ENCODE data around the gene PLA2G12A.

PLA2G12A gene

DNA sequence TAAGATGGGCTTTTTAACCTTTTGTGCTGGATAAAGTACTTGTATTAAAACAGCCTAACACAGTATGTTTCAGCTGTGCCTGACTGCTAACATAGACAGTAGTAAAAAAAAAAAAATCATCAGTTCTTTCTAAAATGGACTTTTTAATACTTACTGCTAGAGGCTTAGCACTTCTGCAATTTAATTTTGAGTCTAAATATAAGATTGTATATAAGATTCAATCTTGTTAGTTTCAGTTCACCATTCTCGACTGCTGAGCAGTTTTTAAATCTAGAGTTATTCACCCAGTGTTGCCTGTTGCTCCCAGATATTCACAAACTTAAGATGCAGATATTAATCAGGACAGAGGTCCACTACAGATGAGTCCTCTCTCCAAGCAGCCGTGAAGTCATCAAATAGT, 6.8 kb downstream of the PLA2G12A start:
- TF ChIP-seq, protein P1, sequence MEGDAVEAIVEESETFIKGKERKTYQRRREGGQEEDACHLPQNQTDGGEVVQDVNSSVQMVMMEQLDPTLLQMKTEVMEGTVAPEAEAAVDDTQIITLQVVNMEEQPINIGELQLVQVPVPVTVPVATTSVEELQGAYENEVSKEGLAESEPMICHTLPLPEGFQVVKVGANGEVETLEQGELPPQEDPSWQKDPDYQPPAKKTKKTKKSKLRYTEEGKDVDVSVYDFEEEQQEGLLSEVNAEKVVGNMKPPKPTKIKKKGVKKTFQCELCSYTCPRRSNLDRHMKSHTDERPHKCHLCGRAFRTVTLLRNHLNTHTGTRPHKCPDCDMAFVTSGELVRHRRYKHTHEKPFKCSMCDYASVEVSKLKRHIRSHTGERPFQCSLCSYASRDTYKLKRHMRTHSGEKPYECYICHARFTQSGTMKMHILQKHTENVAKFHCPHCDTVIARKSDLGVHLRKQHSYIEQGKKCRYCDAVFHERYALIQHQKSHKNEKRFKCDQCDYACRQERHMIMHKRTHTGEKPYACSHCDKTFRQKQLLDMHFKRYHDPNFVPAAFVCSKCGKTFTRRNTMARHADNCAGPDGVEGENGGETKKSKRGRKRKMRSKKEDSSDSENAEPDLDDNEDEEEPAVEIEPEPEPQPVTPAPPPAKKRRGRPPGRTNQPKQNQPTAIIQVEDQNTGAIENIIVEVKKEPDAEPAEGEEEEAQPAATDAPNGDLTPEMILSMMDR (conservative IDR thresholded peaks at IDR 0.05): no peak
- no peak overlapping the region for H3K27ac ChIP-seq

DNA sequence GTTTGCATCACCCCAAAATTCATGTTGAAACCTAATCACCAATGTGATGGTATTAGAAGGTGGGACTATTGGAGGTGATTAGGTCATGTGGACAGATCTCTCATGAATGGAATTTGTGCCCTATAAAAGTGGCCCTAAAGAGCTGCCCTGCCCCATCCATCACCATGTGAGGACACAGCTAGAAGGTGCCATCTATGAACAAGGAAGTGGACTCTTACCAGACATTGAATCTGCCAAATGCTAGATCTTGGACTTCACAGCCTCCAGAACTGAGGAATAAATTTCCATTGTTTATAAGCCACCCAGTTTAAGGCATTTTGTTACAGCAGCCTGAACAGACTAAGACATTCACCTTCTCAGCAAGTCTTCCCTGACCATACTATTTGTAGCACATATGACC, 7.5 kb downstream of the PLA2G12A start:
- TF ChIP-seq, protein P1 (conservative IDR thresholded peaks at IDR 0.05): no peak
- no peak overlapping the region for H3K27ac ChIP-seq

DNA sequence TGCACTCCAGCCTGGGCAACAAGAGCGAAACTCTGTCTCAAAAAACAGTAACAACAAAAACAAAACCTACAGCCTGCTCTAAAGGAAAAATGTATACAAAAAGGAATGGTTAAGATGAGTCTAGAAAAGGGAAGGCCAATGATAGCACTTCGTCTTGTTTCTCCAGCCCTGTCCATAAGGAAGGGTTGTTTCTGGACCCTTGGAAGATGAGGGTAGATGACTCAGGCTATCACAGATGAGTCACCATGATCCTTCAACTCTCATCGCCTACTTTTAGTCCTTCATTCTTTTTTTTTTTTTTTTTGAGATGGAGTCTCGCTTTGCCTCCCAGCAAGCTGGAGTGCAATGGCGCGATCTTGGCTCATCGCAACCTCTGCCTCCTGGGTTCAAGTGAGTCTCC, 8.8 kb downstream of the PLA2G12A start:
- H3K27ac ChIP-seq: no peak overlapping the region
- TF ChIP-seq, protein P1 (conservative IDR thresholded peaks at IDR 0.05): no peak

DNA sequence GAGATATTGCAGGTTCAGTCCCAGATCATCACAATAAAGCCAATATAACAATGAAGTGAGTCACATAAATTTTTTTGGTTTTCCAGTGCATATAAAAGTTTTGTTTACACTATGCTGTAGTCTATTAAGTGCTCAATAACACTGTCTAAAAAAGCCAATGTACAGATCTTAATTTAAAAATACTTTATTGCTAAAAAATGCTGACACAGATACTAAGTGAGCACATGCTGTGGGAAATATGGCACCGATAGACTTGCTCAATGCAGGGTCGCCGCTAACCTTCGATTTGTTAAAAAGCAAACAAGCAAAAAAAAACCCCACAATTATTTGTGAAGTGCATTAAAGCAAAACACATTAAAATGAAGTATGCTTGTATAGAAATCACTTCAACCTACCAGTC, 10.3 kb downstream of the PLA2G12A start:
- H3K27ac ChIP-seq: no peak overlapping the region
- TF ChIP-seq, protein P1 (conservative IDR thresholded peaks at IDR 0.05): no peak

DNA sequence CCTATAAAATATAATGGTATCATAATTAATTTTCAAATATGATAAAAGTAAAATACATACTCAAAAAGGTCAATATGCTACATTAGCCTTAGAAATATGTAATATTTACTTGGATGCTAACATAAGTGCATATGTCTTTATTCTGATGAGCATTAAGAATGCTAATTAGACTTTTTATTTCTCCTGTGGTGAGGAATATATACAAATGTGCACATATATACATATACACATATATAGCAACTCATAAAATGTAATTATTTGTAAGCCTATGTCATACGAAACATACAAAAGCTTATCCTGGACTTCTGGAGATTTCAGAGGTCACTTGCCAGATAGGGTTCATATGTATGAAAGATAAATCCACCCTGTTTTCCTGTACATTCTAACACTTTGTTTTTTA, 11.1 kb downstream of the PLA2G12A start:
- no peak overlapping the region for H3K27ac ChIP-seq
- TF ChIP-seq, protein P1 (conservative IDR thresholded peaks at IDR 0.05): no peak

DNA sequence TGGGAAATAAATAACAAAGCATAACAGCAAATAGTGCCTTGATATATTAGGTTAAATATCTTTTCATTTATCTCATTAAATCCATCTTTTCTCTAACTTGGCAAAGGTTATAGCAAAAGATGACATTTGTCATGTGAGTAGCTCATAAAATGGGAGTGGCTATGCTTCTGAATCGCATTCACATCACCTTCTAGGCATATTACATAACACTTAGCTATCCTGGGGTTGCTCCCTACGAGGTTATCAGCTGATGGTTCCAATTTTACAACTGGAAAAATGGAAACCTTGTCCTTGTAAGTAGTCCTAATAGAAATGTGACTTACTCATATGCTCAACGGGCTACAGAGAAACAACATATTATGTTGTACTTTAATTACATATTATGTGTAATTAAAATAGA, 16.4 kb downstream of the PLA2G12A start:
- TF ChIP-seq, protein P1 (conservative IDR thresholded peaks at IDR 0.05): no peak
- H3K27ac ChIP-seq: no peak overlapping the region

DNA sequence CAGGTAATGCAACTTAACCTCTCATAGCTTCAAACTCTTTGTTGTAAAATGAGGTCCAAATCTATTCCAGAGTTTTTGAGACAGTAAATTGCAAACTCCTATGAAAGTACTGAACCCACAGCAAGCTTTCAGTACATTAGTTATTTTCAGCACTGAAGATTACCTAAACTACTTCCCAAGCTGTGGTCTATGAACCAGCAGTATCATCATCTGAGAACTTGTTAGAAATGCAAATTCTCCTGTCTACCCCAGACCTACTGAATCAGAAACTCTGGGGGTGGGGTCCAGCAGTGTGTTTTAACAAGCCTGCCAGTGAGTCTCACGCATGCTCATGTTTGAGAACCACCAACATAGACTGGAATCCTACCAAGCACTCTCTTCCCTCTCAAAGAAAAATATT, 20.9 kb downstream of the PLA2G12A start:
- TF ChIP-seq, protein P1 (conservative IDR thresholded peaks at IDR 0.05): no peak
- no peak overlapping the region for H3K27ac ChIP-seq

DNA sequence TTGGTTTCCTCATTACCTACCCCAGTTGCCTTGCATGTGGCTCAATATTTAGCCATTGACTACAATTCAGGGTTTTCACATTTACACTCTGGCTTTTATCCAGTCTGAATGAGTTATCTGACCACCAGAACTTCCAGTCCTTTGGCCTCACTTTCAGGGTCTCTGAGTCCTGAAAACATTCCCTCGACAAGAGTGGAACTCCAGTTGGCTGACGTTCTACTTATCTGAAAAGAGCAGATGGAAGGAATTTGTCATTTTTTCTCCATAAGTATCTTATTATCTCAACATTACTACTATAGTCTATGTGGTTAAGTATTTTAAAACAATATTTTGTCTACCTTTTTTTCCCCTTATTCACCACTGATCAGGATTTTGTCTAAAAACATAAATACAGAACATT, 21.4 kb downstream of the PLA2G12A start:
- no peak overlapping the region for H3K27ac ChIP-seq
- TF ChIP-seq, protein P1 (conservative IDR thresholded peaks at IDR 0.05): no peak

Data from VCaP (cell line).